ENCODE measurements around the gene HBB. TPM values are rescaled to one million over a fixed set of nuclear protein-coding genes. Genes with fewer than 3 reads are reported as not detected.

The HBB gene
- total RNA-seq, 2 donors from 2014 or later, result 10.2 to 257 TPM

- TF ChIP-seq CTCF (IDR thresholded peaks at IDR 0.05), result no peak
- DNase-seq (ENCODE audit: low spot score), result no peak
- Histone ChIP-seq H3K9me3 (no peaks in the 10 kb centered on the region), H3K27ac (no peak overlapping the region), H3K4me3 (no peak overlapping the region), H3K4me1 (ENCODE audit: control insufficient read depth in 1 of 2, low read depth in 2 of 2) (no peaks in the 10 kb centered on the region), H3K36me3 (no peaks in the 10 kb centered on the region), H3K27me3 (replicated peaks; ENCODE audit: insufficient read depth) (no peaks in the 10 kb centered on the region)
- no peak for ATAC-seq (ENCODE audit: insufficient number of reproducible peaks, low FRiP score, low read depth)
Measured at GRCh38 chr11:5245155-5245554, 18.3 kb upstream of the HBB start.

GRCh38 chr11:5243816-5244180 lies 16.9 kb upstream of the HBB start:
- H3K36me3 ChIP-seq, result no peaks in the 10 kb centered on the region
- ATAC-seq (ENCODE audit: insufficient number of reproducible peaks, low FRiP score, low read depth) (no peak), DNase-seq (ENCODE audit: low spot score) (no peak)
- no peak for TF ChIP-seq CTCF (IDR thresholded peaks at IDR 0.05)
- no peak overlapping the region for H3K27ac ChIP-seq
- no peaks in the 10 kb centered on the region for H3K4me1 ChIP-seq (ENCODE audit: control insufficient read depth in 1 of 2, low read depth in 2 of 2)
- no peaks in the 10 kb centered on the region for H3K27me3 ChIP-seq (replicated peaks; ENCODE audit: insufficient read depth)
- H3K4me3 ChIP-seq, result no peak overlapping the region
- no peaks in the 10 kb centered on the region for H3K9me3 ChIP-seq

GRCh38 chr11:5242933-5243815 lies 16.3 kb upstream of the HBB start:
- Histone ChIP-seq H3K4me1 (ENCODE audit: control insufficient read depth in 1 of 2, low read depth in 2 of 2) (no peaks in the 10 kb centered on the region), H3K9me3 (no peaks in the 10 kb centered on the region), H3K27ac (no peak overlapping the region), H3K36me3 (no peaks in the 10 kb centered on the region), H3K27me3 (replicated peaks; ENCODE audit: insufficient read depth) (no peaks in the 10 kb centered on the region), H3K4me3 (no peak overlapping the region)
- no peak for ATAC-seq (ENCODE audit: insufficient number of reproducible peaks, low FRiP score, low read depth)
- TF ChIP-seq CTCF (IDR thresholded peaks at IDR 0.05), result no peak
- DNase-seq (ENCODE audit: low spot score), result no peak

GRCh38 chr11:5242208-5242607 lies 15.3 kb upstream of the HBB start:
- ATAC-seq (ENCODE audit: insufficient number of reproducible peaks, low FRiP score, low read depth), result no peak
- no peaks in the 10 kb centered on the region for H3K9me3 ChIP-seq
- H3K4me3 ChIP-seq, result no peak overlapping the region
- DNase-seq (ENCODE audit: low spot score), result no peak
- H3K36me3 ChIP-seq, result no peaks in the 10 kb centered on the region
- no peaks in the 10 kb centered on the region for H3K4me1 ChIP-seq (ENCODE audit: control insufficient read depth in 1 of 2, low read depth in 2 of 2)
- H3K27me3 ChIP-seq (replicated peaks; ENCODE audit: insufficient read depth), result no peaks in the 10 kb centered on the region
- TF ChIP-seq CTCF (IDR thresholded peaks at IDR 0.05), result no peak
- H3K27ac ChIP-seq, result no peak overlapping the region

- DNase-seq (ENCODE audit: low spot score) (no peak), ATAC-seq (ENCODE audit: insufficient number of reproducible peaks, low FRiP score, low read depth) (no peak)
- no peak overlapping the region for H3K27ac ChIP-seq
- no peaks in the 10 kb centered on the region for H3K4me1 ChIP-seq (ENCODE audit: control insufficient read depth in 1 of 2, low read depth in 2 of 2)
- H3K4me3 ChIP-seq, result no peak overlapping the region
- H3K36me3 ChIP-seq, result no peaks in the 10 kb centered on the region
- no peaks in the 10 kb centered on the region for H3K9me3 ChIP-seq
- TF ChIP-seq CTCF (IDR thresholded peaks at IDR 0.05), result no peak
- no peaks in the 10 kb centered on the region for H3K27me3 ChIP-seq (replicated peaks; ENCODE audit: insufficient read depth)
Measured at GRCh38 chr11:5241458-5241857, 14.6 kb upstream of the HBB start.

All from thoracic aorta (tissue), 2 donors.